NCI-H446 (cell line): ENCODE results near the gene DRD4.

ENCODE experiments used
- DNase-seq, 2 experiments: peaks; one replicate each; lab custom pipeline; 2025; lab: John Stamatoyannopoulos, UW

DRD4 gene

GRCh38 chr11:636511-637332 is at the start of gene DRD4:
Gene DRD4 (plus strand): TSS chr11:637269. CDS start chr11:637305, 36 bp downstream.
- no peak for DNase-seq

DNA sequence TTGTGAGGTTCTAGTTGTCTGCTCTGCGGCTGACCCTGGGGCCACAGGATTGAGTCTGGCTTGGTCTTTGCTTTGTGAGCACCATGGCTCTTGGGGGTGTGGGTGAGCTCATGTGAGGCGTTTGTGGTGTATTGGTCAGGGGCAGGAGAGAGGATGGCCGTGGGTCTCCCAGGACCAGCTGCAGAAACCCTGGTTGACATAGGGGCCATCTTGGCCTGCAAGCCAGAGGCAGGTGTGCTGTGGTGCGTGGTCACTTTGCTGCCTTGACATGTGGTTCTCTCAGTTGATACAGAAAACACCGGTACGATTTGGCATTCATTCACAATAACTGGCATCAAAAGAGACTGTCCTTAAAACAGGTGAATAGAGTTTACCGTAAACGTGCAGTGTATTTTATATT is 49.5 kb upstream of the DRD4 start:
- no peak for DNase-seq

- DNase-seq: no peak
Observed at GRCh38 chr11:587978-588380, 49.1 kb upstream of the DRD4 start.

DNA sequence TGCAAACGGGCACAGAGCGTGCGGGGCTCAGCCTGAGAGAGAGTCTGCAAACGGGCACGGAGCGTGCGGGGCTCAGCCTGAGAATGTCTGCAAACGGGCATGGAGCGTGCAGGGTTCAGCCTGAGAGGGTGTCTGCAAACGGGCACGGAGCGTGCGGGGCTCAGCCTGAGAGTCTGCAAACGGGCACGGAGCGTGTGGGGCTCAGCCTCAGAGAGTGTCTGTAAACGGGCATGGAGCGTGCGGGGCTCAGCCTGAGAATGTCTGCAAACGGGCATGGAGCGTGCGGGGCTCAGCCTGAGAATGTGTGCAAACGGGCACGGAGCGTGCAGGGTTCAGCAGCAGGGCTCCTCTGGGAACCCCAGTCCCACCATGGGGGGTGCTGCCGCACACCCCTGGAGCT is 47.3 kb upstream of the DRD4 start:
- DNase-seq: no peak

GRCh38 chr11:590997-591396 is 46.1 kb upstream of the DRD4 start:
- no peak for DNase-seq

GRCh38 chr11:592501-592900 is 44.6 kb upstream of the DRD4 start:
- DNase-seq: no peak

DNA sequence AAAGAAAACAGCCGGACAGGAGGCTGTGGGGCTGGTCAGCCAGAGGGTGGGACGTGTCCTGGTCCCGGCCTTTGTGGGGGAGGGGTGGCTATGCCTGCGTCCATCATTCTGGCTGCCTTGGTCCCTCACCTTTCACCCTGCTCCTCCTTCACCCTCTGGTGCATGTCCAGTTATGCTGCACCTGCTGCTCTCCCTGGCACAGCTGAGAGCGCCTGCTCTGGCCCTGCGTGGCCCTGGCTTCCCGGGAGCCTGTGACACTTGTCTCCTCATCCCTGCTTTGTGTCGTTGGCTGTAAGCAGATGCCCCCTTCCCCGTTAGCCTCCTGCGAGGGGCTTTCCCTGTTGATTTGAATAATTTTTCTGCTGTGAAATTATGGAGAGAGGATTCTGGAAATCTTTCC is 44.2 kb upstream of the DRD4 start:
- DNase-seq: no peak

- DNase-seq: no peak
Observed at GRCh38 chr11:593347-593746, 43.7 kb upstream of the DRD4 start.

DNA sequence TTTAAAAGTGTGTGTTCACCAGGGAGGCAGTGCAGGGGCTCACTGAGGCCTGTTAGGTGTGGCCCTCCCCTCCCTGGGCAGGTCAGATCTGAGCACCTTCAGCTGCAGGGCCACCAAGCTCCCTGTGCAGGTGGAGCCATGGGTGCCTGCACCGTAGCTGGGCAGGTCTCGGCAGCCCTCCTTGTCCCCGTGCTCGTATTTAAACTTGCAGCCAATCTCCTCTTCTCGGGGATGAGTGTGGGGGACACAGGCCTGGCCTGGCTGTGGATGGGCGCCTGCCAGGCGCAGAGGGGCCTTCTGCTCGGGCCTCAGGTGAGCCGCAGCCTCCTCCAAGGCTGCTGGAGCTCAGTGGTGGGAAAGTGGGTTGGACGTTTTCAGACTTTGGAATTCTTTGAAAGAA is 41.7 kb upstream of the DRD4 start:
- no peak for DNase-seq

GRCh38 chr11:596374-596773 is 40.7 kb upstream of the DRD4 start:
- DNase-seq: no peak

GRCh38 chr11:597166-597725 is 39.8 kb upstream of the DRD4 start:
- no peak for DNase-seq

DNA sequence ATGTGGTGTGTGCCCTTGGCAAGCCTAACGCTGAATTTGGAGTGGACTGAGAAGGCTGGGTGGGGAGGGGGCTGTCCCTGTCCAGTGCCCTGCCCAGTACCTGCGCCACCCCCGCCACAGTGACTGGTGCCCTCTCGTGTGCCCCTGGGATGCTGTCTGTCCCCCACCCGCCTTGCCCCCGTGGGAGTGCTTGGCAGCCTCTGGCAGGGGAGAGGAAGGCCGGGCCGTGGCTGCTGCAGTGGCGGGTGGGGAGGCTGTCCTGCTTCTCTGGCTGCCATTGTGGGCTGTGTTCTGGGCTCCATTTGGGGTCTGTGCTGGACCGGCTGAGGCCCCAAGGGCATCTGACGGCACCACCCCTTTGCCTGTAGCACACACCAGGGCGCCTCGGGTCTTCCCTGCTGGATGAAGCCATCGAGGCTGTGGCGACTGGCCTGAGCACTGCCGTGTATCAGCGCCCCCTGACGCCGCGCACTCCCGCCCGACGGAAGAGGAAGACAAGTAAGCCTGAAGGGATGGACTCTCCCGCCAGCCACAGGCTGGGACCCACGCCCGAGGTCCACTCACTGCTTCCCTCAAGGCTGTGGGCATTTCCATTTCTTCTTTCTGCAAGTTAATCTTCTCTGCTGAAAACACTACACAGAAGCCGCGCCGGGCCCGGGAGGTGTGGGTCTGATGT is 38.9 kb upstream of the DRD4 start:
- no peak for DNase-seq

- DNase-seq: no peak
Observed at GRCh38 chr11:601573-602245, 35.4 kb upstream of the DRD4 start.

DNA sequence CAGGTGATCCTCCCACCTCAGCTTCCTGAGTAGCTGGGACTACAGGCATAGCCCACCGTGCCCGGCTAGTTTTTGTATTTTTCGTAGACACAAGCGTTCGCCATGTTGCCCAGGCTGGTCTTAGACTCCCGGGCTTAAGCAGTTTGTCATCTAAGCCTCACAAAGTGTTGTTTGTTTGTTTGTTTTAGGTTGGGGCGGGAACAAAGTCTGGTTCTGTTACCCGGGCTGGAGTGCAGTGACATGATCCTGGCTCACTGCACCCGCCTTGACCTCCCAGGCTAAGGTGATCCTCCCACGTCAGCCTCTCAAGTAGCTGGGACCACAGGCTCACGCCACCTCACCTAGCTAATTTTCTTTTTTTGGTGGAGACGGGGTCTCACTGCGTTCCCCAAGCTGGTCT is 33.9 kb upstream of the DRD4 start:
- no peak for DNase-seq

DNA sequence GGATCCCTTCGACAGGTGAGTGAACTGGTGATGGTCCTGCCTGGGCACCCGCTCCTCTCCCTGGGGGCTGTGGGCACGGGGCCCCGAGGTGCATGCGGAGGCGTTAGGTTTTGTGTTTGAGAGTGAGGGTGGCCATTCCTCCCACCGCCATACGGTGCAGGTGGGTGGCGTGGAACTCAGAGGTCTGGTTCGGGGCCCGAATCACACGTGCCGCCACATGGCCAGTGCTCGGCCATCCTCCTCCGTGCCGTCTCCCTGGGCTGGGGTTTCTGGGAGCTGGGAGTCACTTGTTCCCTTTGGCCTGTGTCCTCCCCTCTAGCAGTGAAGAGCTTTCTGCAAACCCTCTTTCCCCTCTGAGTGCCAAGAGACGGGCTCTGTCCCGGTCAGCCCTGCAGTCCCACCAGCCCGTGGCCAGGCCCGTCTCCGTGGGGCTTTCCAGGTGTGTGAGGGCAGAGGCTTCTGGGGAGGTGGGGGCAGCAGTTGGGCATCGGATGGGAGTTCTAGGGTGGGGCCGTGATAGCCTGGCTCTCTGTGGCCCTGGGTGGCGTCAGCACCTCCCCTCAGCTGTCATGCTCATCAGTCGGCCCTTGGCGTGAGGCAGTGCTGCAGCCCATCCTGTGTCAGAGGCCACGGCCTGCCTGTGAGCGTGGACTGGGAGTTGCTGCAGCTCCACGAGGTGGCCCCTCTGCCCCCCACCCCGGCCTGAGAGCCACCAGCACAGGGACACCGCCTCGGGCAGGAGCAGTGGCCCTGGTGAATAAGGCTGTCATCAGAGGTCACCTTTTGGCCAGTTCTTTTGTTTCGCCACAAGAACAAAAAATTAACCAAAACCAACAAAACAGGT is 31.6 kb upstream of the DRD4 start:
- no peak for DNase-seq

DNA sequence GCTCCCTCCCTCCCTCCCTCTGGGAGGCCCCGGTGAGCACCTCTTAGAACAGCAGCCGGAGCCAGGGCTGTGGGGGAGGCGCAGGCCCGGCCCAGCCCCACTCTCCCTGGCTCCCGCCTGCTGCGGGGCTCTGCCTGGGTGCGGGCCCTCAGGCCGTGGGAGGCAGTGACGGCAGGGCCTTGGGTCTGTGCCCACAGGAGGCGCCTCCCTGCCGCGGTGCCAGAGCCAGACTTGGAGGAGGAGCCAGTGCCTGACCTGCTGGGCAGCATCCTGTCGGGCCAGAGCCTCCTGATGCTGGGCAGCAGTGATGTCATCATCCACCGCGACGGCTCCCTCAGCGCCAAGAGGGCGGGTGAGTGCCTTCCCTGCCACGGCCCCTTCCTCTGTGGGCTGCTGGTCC is 30.8 kb upstream of the DRD4 start:
- DNase-seq: no peak

DNA sequence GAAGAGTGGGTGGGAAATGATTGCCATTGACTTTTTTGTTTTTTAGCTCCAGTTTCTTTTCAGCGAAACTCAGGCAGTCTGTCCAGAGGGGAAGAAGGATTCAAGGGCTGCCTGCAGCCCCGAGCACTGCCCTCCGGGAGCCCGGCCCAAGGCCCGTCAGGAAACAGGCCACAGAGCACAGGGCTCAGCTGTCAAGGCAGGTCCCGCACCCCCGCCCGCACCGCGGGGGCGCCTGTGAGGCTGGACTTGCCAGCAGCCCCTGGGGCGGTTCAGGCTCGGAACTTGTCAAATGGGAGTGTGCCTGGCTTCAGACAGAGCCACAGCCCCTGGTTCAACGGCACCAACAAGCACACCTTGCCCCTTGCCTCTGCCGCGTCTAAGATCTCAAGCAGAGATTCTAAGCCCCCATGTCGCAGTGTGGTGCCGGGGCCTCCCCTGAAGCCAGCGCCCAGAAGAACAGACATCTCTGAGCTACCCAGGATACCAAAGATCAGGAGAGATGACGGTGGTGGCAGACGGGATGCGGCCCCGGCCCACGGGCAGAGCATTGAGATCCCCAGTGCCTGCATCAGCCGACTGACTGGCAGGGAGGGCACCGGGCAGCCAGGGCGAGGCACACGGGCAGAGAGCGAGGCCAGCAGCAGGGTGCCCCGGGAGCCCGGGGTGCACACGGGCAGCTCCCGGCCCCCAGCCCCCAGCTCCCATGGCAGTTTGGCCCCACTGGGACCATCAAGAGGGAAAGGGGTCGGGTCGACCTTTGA is 29.9 kb upstream of the DRD4 start:
- DNase-seq: no peak

DNA sequence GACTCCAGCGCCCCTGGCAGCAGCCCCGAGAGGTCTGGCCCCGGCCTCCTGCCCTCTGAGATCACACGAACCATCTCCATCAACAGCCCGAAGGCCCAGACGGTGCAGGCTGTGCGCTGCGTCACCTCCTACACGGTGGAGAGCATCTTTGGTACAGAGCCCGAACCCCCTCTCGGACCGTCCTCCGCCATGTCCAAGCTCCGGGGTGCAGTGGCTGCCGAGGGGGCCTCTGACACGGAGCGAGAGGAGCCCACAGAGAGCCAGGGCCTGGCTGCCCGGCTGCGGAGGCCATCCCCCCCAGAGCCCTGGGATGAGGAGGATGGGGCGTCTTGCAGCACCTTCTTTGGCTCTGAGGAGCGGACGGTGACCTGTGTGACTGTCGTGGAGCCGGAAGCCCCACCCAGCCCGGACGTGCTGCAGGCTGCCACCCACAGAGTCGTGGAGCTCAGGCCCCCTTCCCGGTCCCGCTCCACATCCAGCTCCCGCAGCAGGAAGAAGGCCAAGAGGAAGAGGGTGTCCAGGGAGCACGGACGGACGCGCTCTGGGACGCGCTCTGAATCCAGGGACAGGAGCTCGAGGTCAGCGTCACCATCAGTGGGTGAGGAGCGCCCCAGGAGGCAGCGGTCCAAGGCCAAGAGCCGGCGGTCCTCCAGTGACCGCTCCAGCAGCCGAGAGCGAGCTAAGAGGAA is 29.0 kb upstream of the DRD4 start:
- no peak for DNase-seq

GRCh38 chr11:608791-609251 is 28.2 kb upstream of the DRD4 start:
- no peak for DNase-seq

DNA sequence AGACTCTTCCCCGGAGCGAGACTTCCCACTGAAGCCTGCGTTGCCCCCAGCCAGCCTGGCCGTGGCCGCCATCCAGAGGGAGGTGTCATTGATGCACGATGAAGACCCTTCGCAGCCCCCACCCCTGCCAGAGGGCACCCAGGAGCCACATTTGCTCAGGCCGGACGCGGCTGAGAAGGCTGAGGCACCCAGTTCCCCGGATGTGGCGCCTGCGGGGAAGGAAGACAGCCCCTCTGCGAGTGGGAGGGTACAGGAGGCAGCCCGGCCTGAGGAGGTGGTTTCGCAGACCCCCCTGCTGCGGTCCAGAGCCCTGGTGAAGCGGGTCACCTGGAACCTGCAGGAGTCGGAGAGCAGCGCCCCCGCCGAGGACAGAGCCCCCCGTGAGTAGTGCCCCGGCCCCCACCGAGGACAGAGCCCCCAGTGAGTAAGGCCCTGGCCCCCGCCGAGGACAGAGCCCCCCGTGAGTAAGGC is 27.7 kb upstream of the DRD4 start:
- no peak for DNase-seq
